Stimulated activated naive CD4-positive, alpha-beta T cell (primary cell): ENCODE results near the gene ITPR2.

Source experiments
- DNase-seq, 6 experiments: peaks; one replicate each; lab custom pipeline; 2025; lab: John Stamatoyannopoulos, UW

Gene ITPR2

DNA sequence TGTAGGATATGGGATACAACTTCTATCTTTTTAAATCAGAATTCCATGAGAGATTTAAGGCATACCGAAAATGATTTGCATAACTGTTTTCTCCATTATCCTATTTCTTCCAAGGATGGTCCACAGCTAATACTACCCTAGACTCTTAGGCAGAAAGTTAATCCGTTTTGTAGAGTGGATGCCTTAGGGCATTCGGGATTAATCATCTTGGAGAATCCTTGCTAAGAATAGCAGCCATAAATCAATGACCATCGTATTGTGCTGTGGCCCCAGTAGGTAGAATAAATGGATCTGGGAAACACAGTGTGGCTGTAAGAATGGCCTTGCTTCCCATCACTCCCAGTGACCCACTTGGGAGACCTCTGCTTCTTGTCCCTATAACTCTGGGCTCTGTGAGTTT is 538.0 kb downstream of the ITPR2 start:
- DNase-seq: no peak

DNA sequence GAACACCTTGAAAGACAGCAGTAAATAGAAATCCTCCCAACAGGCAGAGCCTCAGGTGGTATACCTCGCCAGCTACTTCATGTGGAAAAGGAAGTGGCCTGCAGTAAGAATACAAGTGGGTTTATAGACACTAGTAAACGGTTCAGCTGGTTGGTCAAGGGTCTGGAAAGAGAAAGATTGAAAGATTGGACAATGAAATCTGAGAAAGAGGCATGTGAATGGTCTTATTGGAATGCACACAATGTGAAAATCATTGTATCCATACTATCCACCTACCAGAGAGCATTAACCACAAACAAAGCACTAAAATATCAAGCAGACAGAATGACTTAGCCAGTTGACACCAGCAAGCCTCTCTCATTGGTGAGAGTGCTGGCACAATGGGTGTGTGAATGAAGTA is 539.4 kb downstream of the ITPR2 start:
- DNase-seq: no peak

DNA sequence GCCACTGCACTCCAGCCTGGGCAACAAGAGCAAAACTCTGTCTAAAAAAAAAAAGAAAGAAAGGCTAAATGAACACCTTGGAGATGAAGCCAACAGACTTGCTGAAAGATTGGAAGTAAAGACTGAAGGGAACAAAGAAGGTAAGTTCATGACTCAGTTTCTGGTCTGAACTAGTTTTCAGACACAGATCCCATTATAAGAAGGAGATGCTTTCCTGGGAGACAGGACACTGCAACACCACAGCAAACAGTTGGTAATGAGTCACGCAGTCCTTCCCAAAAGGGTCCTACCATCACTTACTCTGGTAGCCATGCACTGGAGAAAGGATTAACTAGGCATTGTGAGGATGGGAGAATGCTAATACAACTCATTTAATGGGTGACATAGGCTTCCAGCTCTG is 540.4 kb downstream of the ITPR2 start:
- no peak for DNase-seq

DNA sequence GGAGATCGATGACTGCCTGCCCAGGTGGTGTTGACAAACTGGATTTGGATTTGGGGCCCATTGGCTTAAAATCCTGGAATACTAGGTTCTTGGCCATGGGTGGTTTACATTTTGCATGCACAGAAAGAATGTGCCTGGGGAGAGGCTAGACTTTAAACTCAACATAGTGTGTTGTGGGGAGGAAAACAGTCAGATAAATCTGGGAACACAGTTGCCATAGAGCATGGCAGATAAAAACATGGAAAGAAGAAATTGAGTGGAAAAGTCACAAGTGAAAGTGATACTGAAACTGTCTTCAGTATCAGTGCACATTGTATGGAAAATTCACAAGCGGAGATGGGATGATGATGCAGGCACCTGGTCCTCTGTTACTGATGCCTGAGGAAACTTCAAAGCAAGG is 542.4 kb downstream of the ITPR2 start:
- no peak for DNase-seq

DNA sequence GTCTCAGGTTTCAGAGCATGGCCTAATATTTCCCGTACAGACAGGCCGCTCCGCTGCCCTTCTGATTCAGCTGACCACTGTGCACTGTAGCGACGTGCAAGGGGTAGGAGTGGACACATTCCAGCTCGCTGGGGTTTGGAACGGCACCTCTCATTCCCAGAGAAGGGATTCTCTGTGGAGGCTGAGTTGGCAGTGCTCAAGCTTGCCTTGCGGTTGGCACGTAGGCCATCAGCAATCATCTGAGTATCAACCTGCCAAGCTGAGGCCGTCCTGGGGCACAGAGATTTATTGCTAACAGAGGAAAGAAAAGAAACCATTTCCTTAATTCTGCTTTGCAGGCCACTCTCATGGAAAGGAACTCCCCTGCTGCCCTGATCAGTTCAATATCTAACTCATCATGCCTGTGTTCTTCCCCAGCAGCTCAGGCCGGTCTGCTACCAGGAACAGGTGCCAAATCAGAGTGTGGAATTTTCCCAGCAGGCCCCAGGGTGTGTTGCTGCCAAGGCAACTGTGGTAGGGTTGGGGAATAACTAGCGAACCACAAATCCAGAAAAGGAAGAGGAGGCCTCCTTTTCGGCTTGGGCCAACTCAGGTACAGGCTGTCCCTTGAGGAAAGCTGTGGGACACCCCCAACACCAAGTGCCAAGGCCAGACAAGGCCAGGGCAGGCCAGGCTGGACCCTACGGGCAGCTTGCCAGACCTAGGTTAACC is 545.2 kb downstream of the ITPR2 start:
- DNase-seq: no peak
